ELF-1 (cell line): Measurements from ENCODE around the gene PLEKHM3.

Experiments used
- DNase-seq: peaks from one replicate; pipeline ENCODE4 v3.0.0-alpha.2; 2016; ENCODE audit warnings: low read depth, low spot score

The PLEKHM3 gene

GRCh38 chr2:207863345-207863744, 162.0 kb downstream of the PLEKHM3 start:
- DNase-seq = no peak

GRCh38 chr2:207861789-207862188, 163.5 kb downstream of the PLEKHM3 start:
- no peak for DNase-seq

GRCh38 chr2:207860685-207861084, 164.6 kb downstream of the PLEKHM3 start:
- DNase-seq = no peak

GRCh38 chr2:207855591-207855990, 169.7 kb downstream of the PLEKHM3 start:
- no peak for DNase-seq

GRCh38 chr2:207854484-207855440, 170.6 kb downstream of the PLEKHM3 start:
- DNase-seq = no peak

- DNase-seq = no peak
These were observed 172.5 kb downstream of the PLEKHM3 start for GRCh38 chr2:207852791-207853190.

- no peak for DNase-seq
These were observed 175.9 kb downstream of the PLEKHM3 start for GRCh38 chr2:207849443-207849842.

- DNase-seq = no peak
These were observed 176.8 kb downstream of the PLEKHM3 start for GRCh38 chr2:207848545-207848928.

GRCh38 chr2:207847807-207848544, 177.4 kb downstream of the PLEKHM3 start:
- DNase-seq = peak; percentile 60

GRCh38 chr2:207847098-207847806, 178.1 kb downstream of the PLEKHM3 start:
- no peak for DNase-seq

GRCh38 chr2:207845202-207845864, 180.0 kb downstream of the PLEKHM3 start:
- no peak for DNase-seq

- no peak for DNase-seq
These were observed 180.7 kb downstream of the PLEKHM3 start for GRCh38 chr2:207844648-207845047.

GRCh38 chr2:207840101-207840500, 185.2 kb downstream of the PLEKHM3 start:
- no peak for DNase-seq

GRCh38 chr2:207839575-207839974, 185.8 kb downstream of the PLEKHM3 start:
- no peak for DNase-seq

- no peak for DNase-seq
These were observed 186.3 kb downstream of the PLEKHM3 start for GRCh38 chr2:207839028-207839427.

GRCh38 chr2:207836521-207837133, 188.7 kb downstream of the PLEKHM3 start:
- DNase-seq = peak; percentile 28

- DNase-seq = no peak
These were observed 189.5 kb downstream of the PLEKHM3 start for GRCh38 chr2:207835805-207836204.

- DNase-seq = no peak
These were observed 192.0 kb downstream of the PLEKHM3 start for GRCh38 chr2:207833251-207833751.

GRCh38 chr2:207831584-207832248, 193.6 kb downstream of the PLEKHM3 start:
- DNase-seq = no peak

GRCh38 chr2:207830778-207831438, 194.4 kb downstream of the PLEKHM3 start:
- DNase-seq = no peak
